VCaP (cell line): ENCODE measurements around the gene LIN54.

Experiments used
- H3K27ac ChIP-seq: fragments of 450-650 bp; 2 replicates; pipeline ENCODE4 v1.5.1; 2017
- TF ChIP-seq, protein P1 (sequence below): fragments of 450-650 bp; conservative IDR thresholded peaks from 2 replicates; pipeline ENCODE4 v1.5.1; 2017; ENCODE audit warnings: mild to moderate bottlenecking, moderate library complexity

LIN54 gene

DNA sequence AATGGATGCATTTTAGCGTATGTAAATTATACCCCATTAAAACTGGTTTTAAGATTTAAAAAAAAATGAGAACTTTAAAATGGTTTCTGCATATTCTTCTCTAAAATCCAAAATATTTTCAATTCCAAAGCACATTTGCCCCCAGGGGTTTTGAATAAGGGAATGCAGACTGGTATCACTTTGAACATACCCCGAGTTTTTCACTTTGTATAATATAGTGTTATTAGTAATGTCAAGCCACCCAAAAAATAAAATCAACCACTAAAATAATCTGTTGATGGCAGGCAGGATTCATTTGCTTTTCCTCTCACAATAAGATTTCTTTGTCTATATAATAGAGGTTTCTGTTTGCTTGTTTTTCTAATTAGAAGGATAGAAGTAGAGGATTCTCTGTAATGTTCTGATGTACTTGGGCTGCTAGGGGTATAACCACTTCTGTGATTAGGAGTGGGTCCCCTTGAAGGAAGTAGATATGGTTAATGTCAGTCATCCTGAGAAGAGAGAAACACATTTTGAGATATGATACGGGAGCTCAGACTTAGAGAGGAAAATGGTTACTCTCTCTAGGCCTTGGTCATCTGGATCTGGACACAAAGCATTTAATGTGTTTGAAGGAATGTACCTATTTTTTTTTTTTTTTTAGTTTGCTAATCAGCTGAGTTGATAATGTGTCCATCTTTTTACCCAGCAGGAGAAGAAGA lies 9.3 kb upstream of the LIN54 start:
- TF ChIP-seq, protein P1, sequence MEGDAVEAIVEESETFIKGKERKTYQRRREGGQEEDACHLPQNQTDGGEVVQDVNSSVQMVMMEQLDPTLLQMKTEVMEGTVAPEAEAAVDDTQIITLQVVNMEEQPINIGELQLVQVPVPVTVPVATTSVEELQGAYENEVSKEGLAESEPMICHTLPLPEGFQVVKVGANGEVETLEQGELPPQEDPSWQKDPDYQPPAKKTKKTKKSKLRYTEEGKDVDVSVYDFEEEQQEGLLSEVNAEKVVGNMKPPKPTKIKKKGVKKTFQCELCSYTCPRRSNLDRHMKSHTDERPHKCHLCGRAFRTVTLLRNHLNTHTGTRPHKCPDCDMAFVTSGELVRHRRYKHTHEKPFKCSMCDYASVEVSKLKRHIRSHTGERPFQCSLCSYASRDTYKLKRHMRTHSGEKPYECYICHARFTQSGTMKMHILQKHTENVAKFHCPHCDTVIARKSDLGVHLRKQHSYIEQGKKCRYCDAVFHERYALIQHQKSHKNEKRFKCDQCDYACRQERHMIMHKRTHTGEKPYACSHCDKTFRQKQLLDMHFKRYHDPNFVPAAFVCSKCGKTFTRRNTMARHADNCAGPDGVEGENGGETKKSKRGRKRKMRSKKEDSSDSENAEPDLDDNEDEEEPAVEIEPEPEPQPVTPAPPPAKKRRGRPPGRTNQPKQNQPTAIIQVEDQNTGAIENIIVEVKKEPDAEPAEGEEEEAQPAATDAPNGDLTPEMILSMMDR = no peak
- H3K27ac ChIP-seq = no peak overlapping the region

DNA sequence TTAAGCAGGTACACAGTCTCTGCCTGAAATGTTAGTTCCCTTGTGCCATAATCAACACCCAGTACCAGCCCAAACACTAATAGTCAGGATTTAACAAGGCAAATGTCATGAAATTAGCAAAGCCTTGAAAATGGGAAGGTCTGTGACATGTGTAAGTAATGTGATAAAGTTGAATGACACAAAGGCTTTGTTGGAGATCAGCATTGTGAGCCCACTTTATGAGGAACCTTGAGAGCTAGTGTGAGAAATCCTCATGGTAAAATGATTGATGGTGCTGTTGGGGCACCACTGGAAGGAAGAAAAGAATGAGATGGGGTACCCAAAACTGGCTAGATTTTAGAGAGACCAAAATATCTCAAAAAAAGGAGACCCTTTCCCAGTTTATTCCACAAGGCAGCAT lies 3.3 kb upstream of the LIN54 start:
- H3K27ac ChIP-seq = peak overlapping the region; percentile 97
- TF ChIP-seq, protein P1 = no peak

DNA sequence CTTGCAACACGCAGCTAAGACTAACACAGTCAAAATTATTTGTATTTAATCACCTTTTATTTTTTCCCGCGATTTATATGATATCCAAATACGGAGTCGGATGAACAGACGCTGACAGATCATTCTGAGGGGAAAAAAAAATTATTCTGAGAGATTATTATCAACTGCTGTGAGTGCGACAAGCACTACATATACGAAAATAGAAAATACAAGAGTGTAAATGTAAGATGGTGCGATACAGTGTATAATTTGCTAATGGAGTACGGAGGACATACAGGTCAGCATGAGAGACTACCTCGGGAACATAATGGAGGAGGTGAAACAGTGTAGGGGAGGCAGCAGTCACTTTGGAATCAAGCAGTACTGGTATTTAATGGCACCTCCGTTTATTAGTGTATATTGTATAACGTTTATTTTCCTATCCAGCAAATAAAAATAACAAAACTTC lies 2.8 kb upstream of the LIN54 start:
- peak overlapping the region; percentile 97 for H3K27ac ChIP-seq
- TF ChIP-seq, protein P1 = no peak

DNA sequence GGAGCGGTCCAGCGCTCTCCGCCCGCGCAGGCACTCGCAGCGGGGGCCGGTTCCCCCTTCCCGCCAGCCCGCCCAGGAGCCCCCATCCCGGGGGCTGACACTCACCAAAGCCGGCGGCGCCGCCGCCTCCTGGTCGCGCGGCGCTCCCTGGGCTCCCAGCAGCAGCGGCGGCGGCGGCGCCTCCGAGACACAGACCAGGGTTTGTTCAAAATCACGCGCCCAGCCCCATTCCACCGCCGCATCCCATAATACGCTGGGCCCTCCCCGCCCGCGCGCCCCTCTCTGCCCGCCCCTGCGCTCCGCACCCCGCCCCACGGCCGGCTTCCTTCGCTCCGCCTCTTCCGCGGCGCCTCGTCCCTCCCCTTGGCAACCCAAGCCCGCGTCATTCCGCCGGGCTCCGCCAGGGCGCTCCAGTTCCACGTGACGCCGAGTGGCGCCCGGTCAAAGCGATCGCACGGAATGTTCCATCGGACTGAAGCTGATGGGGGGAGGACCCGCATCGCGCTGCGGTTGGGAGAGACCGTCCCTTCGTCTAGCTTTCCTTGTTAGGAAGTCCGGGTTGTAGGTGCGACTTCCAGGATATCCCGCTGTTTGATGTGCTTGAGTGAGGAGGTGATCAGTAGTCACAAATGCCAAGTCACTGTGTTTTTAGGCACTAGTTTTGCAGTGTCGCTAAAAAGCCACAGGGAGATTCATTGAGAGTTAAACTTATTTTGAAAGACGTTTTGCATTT lies 2.2 kb upstream of the LIN54 start:
- TF ChIP-seq, protein P1 = peak; percentile 57
- H3K27ac ChIP-seq = peak overlapping the region; percentile 97

DNA sequence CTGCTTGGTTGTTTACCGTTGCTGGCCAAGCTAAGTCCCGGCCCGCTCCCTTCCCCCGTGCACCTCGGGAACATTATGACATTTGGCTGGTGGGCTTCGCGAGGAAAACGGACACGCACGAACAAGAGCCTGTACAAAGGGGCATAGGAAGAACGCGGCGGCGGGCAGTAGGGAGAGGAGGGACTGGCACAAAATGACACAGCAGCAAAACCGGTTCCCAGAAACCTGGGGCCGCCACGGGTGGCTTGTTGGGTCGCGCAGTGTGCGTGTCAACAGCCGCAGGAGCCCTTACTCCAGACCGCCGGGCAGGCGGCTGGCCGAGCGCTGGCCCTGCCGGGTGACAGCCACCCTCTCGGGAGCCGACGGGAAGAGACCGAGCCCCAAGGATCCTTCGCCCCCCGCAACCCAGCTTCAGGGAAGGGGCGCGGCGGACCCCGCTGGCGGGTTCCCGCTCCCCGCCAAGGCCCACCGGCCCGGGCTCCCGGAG lies 1.6 kb upstream of the LIN54 start:
- TF ChIP-seq, protein P1 = no peak
- peak overlapping the region; percentile 97 for H3K27ac ChIP-seq

DNA sequence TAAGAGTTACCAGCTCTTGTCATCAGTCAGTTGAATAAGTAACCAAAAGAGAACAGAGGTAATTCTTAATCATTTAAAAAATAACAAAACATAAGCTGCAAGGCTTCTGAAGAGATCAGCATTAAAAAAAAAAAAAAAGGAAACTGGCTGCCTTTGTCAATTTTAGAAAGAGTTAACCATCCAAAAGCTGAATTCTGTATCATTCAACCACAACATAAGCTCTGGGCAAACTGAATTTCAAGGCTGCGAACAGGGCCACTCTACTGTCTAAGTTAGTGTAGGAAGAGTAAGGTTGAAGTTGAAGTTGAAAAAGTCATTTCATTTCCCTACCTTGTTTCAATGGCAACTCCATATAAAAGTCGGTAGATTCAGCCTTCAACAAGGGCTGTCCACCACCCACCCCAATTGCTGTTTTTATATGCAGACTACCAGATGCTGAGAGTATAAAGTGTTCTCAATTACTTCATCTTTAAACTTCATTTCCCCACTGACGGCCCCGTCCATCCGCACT lies 1.1 kb upstream of the LIN54 start:
- TF ChIP-seq, protein P1 = no peak
- peak overlapping the region; percentile 97 for H3K27ac ChIP-seq

DNA sequence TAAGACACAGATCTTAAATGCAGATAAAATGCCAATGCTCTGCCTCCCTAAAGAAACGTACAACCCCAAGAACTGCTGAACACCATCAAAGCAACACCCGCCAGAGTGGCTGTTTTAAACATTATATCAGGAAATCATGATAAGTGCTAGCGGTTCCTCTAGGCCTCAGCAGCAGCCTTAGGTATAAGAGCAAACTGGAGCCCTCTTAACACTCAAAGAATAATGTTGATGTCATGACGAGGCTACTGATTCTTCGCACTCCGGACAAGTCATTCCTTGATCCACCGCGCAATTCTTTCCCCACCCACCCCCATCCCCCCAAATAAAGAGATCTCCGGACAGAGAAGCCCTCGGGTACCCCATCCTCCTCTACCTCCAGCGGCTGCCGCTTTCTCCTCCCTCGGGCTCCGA lies 507 bp downstream of the LIN54 start:
- TF ChIP-seq, protein P1 = no peak
- peak overlapping the region; percentile 97 for H3K27ac ChIP-seq
